T47D (cell line): ENCODE data around the gene GPRASP1.
"Not testable (repeated sequence)": the region's sequence is repeated elsewhere in the genome, so short reads cannot be mapped to it uniquely, and the experiment has no call there.

ENCODE experiments used
- DNase-seq, 2 experiments: peaks; one replicate each; pipeline versions ENCODE4 v3.0.0 to v3.0.0-alpha.2; 2011 to 2012; ENCODE audit warnings: low read depth in 1 of 2, low spot score in 1 of 2
- JUND ChIP-seq: IDR thresholded peaks from 2 replicates; pipeline ENCODE4 v1.6.1; 2012; ENCODE audit warnings: low read depth
- in situ Hi-C: cut with HindIII; loops from 2 replicates; pipeline ENCODE4 v1.10.0; 2016; ENCODE audit warnings: low sequenced_read_pairs, low pct_unique_long_range_greater_than_20kb

Gene GPRASP1

DNA sequence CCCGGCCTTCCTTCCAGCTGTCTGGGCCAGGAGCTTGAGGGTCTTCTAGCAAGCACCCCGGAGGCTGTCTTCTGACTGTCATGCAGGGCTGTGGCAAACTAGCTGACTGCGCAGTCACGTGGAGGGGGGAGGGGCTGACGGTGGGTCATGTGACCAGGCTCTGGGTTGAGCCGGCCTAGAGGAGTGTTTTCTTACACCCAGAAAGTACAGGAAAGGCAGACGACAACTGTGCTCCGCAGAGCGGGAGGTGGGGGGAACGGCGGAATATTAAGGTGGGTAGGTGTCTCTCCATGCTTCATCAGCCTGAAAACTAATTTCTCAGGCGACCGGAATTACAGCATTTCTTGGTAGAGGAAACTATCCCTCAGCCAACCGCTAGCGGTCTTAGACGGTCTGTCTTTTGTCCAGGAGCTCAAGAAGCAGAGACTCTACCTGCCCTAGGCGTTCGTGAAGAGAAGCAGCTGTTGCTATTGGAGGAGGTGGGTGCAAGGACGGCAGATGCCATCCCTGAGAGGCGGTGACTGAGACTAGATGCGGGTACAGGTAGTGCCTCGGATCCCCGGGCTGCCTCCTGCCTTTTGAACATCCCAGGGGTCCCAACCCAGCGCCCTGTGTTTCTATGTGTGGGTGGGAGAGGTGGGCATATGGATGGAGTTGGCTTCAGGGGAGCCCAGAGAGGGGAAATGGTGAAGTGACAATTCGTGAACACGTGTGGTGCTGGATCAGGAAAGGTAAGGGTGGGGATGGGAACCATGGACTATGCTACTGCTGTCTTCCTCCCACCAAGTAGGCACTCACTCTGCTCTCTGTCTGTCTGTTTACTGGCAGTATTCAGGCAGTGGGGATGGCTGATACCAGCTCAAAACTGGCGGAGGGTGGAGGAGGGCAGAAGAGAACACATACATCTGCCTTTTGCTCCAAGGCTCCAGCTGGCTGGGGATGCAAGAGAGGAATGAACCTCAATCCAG is 8.8 kb downstream of the GPRASP1 start:
- no peak for DNase-seq
- in situ Hi-C loops = no loop called here
- TF ChIP-seq JUND = no peak

GRCh38 chrX:102663820-102664219 is 12.5 kb downstream of the GPRASP1 start:
- in situ Hi-C loops = not testable (repeated sequence)

GRCh38 chrX:102667034-102667433 is 15.8 kb downstream of the GPRASP1 start:
- in situ Hi-C loops, DNase-seq: not testable (repeated sequence)

More at GRCh38 chrX:102663820-102664219, 12.5 kb downstream of the GPRASP1 start:
- DNase-seq = not testable (repeated sequence)

DNA sequence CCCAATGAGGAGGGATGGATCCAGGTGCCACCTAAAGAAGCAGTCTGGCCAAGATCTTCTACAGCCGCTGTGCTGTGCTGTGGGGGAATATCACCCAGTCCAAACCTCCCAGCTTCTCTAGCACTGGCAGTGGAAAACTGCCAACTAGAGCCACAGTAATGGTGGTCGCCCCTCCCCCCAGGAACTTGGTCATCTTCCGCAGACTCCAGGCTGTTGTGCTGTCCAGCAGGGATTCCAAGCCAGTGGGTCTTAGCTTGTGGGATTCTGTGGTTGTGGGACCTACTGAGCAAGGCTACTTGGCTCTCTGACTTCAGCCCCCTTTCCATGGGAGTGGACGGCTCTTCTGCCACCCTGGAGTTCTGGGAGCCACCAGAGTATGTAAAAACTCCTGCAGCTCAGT is 18.2 kb downstream of the GPRASP1 start:
- no peak for DNase-seq
- in situ Hi-C loops = no loop called here
- no peak for TF ChIP-seq JUND

DNA sequence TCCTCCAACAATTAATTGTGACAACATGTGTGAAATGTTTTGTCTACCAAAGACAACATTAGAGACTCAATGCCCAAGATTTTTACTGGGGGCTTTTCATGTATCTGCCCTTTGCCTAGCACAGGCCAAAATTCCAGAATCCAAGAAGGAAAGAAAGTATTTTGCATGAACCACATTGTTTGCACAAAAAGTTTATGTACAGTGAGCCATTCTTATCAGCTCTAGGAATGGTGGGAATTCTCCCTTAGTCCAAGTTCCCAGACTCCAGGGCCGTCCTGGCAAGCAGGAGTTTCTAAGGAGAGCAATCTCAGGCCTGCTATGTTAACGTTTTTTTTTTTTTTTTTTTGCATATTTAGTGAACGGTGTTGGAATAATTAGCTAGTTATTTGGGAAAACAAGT is 21.6 kb downstream of the GPRASP1 start:
- TF ChIP-seq JUND = no peak
- in situ Hi-C loops = no loop called here
- DNase-seq = no peak

GRCh38 chrX:102677479-102677878 is 26.2 kb downstream of the GPRASP1 start:
- in situ Hi-C loops, DNase-seq: not testable (repeated sequence)

DNA sequence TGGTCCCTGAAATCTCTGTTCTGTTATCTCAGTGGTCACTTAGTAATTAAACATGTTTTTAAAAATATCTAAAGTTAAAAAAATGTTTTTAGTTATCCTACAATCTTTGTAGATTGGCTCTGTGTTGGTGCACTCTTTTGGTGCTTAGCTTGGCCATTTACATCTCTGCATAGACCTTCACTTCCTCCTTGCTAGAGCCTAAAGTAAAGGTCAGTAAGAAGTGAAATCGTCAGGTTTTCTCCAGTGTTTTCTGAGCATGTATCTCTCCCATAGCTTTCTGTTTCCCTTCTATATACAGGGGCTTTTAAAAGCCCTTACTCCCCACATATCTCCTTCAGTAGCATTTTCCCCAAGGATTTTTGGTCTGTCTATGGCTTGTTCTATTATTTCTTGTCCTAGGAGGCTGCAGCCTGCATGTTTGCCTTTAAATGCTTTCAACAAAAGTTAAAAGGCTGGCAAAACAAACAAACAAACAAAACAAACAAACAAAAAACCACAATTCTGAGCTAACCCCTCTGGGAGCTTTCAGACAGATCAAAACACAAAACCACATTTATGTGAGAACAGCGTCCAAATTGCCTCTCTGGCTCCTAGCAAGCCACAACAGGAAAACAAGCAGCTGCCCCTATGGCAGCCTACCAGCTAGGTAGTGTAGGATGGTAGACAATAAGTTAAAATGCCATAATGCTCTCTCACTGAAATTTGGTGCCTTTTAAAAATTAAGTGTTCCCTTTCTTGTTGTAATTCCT is 33.7 kb downstream of the GPRASP1 start:
- no peak for TF ChIP-seq JUND
- in situ Hi-C loops = no loop called here
- no peak for DNase-seq

- no peak for DNase-seq
- in situ Hi-C loops = no loop called here
- no peak for TF ChIP-seq JUND
Measured at GRCh38 chrX:102694749-102695148, 43.5 kb downstream of the GPRASP1 start.

- in situ Hi-C loops = no loop called here
- TF ChIP-seq JUND = no peak
- DNase-seq = no peak
Measured at GRCh38 chrX:102696306-102696705, 45.0 kb downstream of the GPRASP1 start.

- in situ Hi-C loops = no loop called here
- TF ChIP-seq JUND = no peak
- DNase-seq = no peak
Measured at GRCh38 chrX:102697494-102697893, 46.2 kb downstream of the GPRASP1 start.
